HCT116 (cell line): ENCODE measurements around the gene EN2. TPM values are rescaled to one million over a fixed set of nuclear protein-coding genes. Genes with fewer than 3 reads are reported as not detected.

Experiments used
- ATAC-seq: fragments of 200-7000 bp; cut with Tn5 transposase; 2 replicates; pipeline ENCODE4 v1.9.1; 2020; ENCODE audit warnings: mild to moderate bottlenecking, moderate library complexity
- BruUV-seq: library from RNA; stranded (reverse); fragments of 400-500 nt; replicated peaks from 2 replicates; lab custom pipeline; 2021; lab: Mats Ljungman, UMichigan
- CTCF ChIA-PET: fragments of 300-600 bp; sonication (Branson Sonifier 250); formaldehyde crosslinking; loops from one replicate; lab custom pipeline; 2021; ENCODE audit warnings: antibody characterized with exemption; lab: Charles Lee
- POLR2A ChIA-PET: fragments of 300-600, 350-600 bp; sonication (Branson Sonifier 250); formaldehyde crosslinking; loops from one replicate; lab custom pipeline; 2021; ENCODE audit warnings: antibody characterized with exemption; lab: Charles Lee
- RAD21 ChIA-PET, 2 experiments: fragments of 300-600 bp; sonication (Branson Sonifier 250); formaldehyde crosslinking; loops; one replicate each; lab custom pipeline; 2023; ENCODE audit warnings: low total read pairs in 2 of 2; ENCODE audit not compliant: uncharacterized antibody in 2 of 2, unreplicated experiment in 2 of 2, low non-redundant PET in 1 of 2; lab: Charles Lee
- DNase-seq: peaks from one replicate; pipeline ENCODE4 v3.0.0-alpha.2; 2010; ENCODE audit warnings: low read depth, low spot score
- H2AFZ ChIP-seq: fragments of 200-600 bp; shearing (Covaris generic), sonication (generic); 2 replicates; pipeline ENCODE4 v1.6.1; 2017; ENCODE audit warnings: low read depth, mixed run types, mixed read lengths, antibody characterized with exemption, low read length; ENCODE audit not compliant: poor library complexity, severe bottlenecking
- H3K27ac ChIP-seq: 2 replicates; pipeline ENCODE4 v1.5.1; 2012; ENCODE audit warnings: low read depth, low read length
- H3K27me3 ChIP-seq: fragments of 200-600 bp; sonication (generic); 2 replicates; pipeline ENCODE4 v1.6.1; 2016; ENCODE audit warnings: mixed run types, low read length, mixed read lengths; ENCODE audit not compliant: insufficient read depth
- H3K36me3 ChIP-seq, 2 experiments: fragments of 200-500 bp in 1 of 2; fragments of 200-600 bp in 1 of 2; sonication (Bioruptor generic) in 1 of 2; sonication (generic) in 1 of 2; 2 replicates each; pipeline versions ENCODE4 v1.5.1 to v1.6.1; 2014 to 2016; ENCODE audit warnings: low read length in 2 of 2, inconsistent platforms in 1 of 2, mixed read lengths in 1 of 2, mixed run types in 1 of 2; ENCODE audit not compliant: insufficient read depth in 2 of 2, control insufficient read depth in 1 of 2
- H3K4me1 ChIP-seq, 2 experiments: fragments of 200-600 bp in 1 of 2; sonication (generic) in 1 of 2; 2 replicates each; pipeline versions ENCODE4 v1.5.1 to v1.6.1; 2012 to 2017; ENCODE audit warnings: low read length in 2 of 2, inconsistent platforms in 1 of 2, mild to moderate bottlenecking in 1 of 2, mixed read lengths in 1 of 2, mixed run types in 1 of 2, moderate library complexity in 1 of 2; ENCODE audit not compliant: insufficient read depth in 2 of 2, control insufficient read depth in 1 of 2
- H3K4me2 ChIP-seq: fragments of 200-600 bp; sonication (generic); 2 replicates; pipeline ENCODE4 v1.6.1; 2017; ENCODE audit warnings: mixed run types, low read length, mixed read lengths
- H3K4me3 ChIP-seq, 2 experiments: fragments of 200-600 bp in 1 of 2; sonication (generic) in 1 of 2; replicated peaks in 1 of 2; 2 replicates each; pipeline ENCODE4 v1.5.1; 2011 to 2016; ENCODE audit warnings: low read length in 2 of 2, control low read depth in 1 of 2, low read depth in 1 of 2, mild to moderate bottlenecking in 1 of 2, mixed read lengths in 1 of 2, mixed run types in 1 of 2
- H3K79me2 ChIP-seq: fragments of 200-600 bp; sonication (generic); 2 replicates; pipeline ENCODE4 v1.6.1; 2017; ENCODE audit warnings: mild to moderate bottlenecking, mixed run types, low read length, moderate library complexity, mixed read lengths; ENCODE audit not compliant: insufficient read depth
- H3K9ac ChIP-seq: fragments of 200-600 bp; sonication (generic); 2 replicates; pipeline ENCODE4 v1.6.1; 2016; ENCODE audit warnings: low read length, mixed read lengths
- H3K9me2 ChIP-seq: fragments of 200-600 bp; sonication (generic), shearing (Covaris generic); 2 replicates; pipeline ENCODE4 v1.6.1; 2017; ENCODE audit warnings: mixed run types, mild to moderate bottlenecking, moderate library complexity; ENCODE audit not compliant: insufficient read depth
- H3K9me3 ChIP-seq, 2 experiments: fragments of 200-500 bp in 1 of 2; fragments of 200-600 bp in 1 of 2; sonication (Bioruptor generic) in 1 of 2; sonication (generic) in 1 of 2; 2 replicates each; pipeline ENCODE4 v1.6.1; 2014 to 2017; ENCODE audit warnings: low read length in 2 of 2, mixed read lengths in 2 of 2, inconsistent platforms in 1 of 2, low read depth in 1 of 2, mild to moderate bottlenecking in 1 of 2, mixed run types in 1 of 2, moderate library complexity in 1 of 2; ENCODE audit not compliant: control insufficient read depth in 1 of 2, insufficient read depth in 1 of 2
- H4K20me1 ChIP-seq: fragments of 200-600 bp; sonication (generic), shearing (Covaris generic); 2 replicates; pipeline ENCODE4 v1.6.1; 2017; ENCODE audit warnings: mixed run types, mild to moderate bottlenecking, moderate library complexity; ENCODE audit not compliant: insufficient read depth
- ATF3 ChIP-seq: IDR thresholded peaks from 2 replicates; pipeline ENCODE4 v1.6.1; 2012
- EGR1 ChIP-seq: IDR thresholded peaks from 2 replicates; pipeline ENCODE4 v1.6.1; 2012; ENCODE audit warnings: low read depth
- EZH2phosphoT487 ChIP-seq: fragments of 200-600 bp; IDR thresholded peaks from 2 replicates; pipeline ENCODE4 v1.6.1; 2018; ENCODE audit warnings: antibody characterized with exemption, borderline replicate concordance
- POLR2A ChIP-seq: IDR thresholded peaks from 2 replicates; pipeline ENCODE4 v1.7.0; 2011; ENCODE audit warnings: borderline replicate concordance; ENCODE audit not compliant: insufficient read depth, insufficient read length; ENCODE audit errors: extremely low read depth
- SP1 ChIP-seq: IDR thresholded peaks from 2 replicates; pipeline ENCODE4 v1.6.1; 2012; ENCODE audit warnings: low read depth
- ZBTB33 ChIP-seq: IDR thresholded peaks from 2 replicates; pipeline ENCODE4 v1.6.1; 2011; ENCODE audit warnings: mild to moderate bottlenecking, low read length, moderate library complexity; ENCODE audit not compliant: insufficient replicate concordance; ENCODE audit errors: extremely low read depth
- ZNF274 ChIP-seq: fragments of 200-500 bp; sonication (Bioruptor generic); IDR thresholded peaks from 2 replicates; pipeline ENCODE4 v1.6.1; 2014; ENCODE audit warnings: mild to moderate bottlenecking, low read depth, low read length, inconsistent platforms
- intact Hi-C: fragments of 100-400 bp; cut with micrococcal nuclease; formaldehyde crosslinking; loops from 2 replicates; pipeline ENCODE4 v1.10.0; 2022
- total RNA-seq: library from RNA; stranded (reverse); gene quantifications from one replicate; pipeline ENCODE4 v1.2.1, GENCODE V29; 2021; ENCODE audit not compliant: unreplicated experiment
- TF ChIP-seq, protein P1 (sequence below): IDR thresholded peaks from 2 replicates; pipeline ENCODE4 v1.6.1; 2012

EN2 gene
- total RNA-seq, 1 experiment from 2014 or later = 0.32 TPM

- TF ChIP-seq ZNF274 = no peak
- no peak for TF ChIP-seq SP1
- TF ChIP-seq ZBTB33 = no peak
- TF ChIP-seq EGR1 = no peak
- no peak for TF ChIP-seq POLR2A
- no peak for TF ChIP-seq EZH2phosphoT487
- TF ChIP-seq, protein P1, sequence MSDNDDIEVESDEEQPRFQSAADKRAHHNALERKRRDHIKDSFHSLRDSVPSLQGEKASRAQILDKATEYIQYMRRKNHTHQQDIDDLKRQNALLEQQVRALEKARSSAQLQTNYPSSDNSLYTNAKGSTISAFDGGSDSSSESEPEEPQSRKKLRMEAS = no peak
- TF ChIP-seq ATF3 = no peak
- DNase-seq (no peak), ATAC-seq (no peak)
- no peak overlapping the region for H3K27ac ChIP-seq
- H3K36me3 ChIP-seq = no peaks in the 10 kb centered on the region
- peaks cover 0 to 5% of the 10 kb centered on the region in 2 experiments; a peak in 1 of 4 replicates for H3K4me1 ChIP-seq
- ChIA-PET RAD21 (no interaction called here), CTCF (no interaction called here), POLR2A (no interaction called here)
- intact Hi-C loops = no loop called here
- H3K79me2 ChIP-seq = no peaks in the 10 kb centered on the region
- no peaks in the 10 kb centered on the region for H3K27me3 ChIP-seq
- no peak overlapping the region for H3K4me3 ChIP-seq
- no peaks in the 10 kb centered on the region for H3K9me2 ChIP-seq
- H3K9me3 ChIP-seq = no peaks in the 10 kb centered on the region
- H3K9ac ChIP-seq = no peak overlapping the region
- H2AFZ ChIP-seq = no peak overlapping the region
- BruUV-seq = no TSS peak
- H4K20me1 ChIP-seq = no peaks in the 10 kb centered on the region
- no peak overlapping the region for H3K4me2 ChIP-seq
These were observed 49.0 kb upstream of the EN2 start for GRCh38 chr7:155408651-155409586.
